T-helper 2 cell treated with Interferon-gamma antibody and Interleukin-4, amounts not matched to agents 5 μg/mL and 100 μg/mL, for 36 hours (primary cell): ENCODE results near the gene AFF1.

ENCODE experiments used
- DNase-seq: peaks from one replicate; pipeline ENCODE4 v3.0.0; 2021; ENCODE audit warnings: low spot score
- H3K27ac Mint-ChIP-seq: one replicate; pipeline ENCODE4 v1.8.0; 2021; ENCODE audit warnings: mild to moderate bottlenecking, mixed read lengths
- H3K27me3 Mint-ChIP-seq: one replicate; pipeline ENCODE4 v1.8.0; 2021; ENCODE audit warnings: low read depth, mixed read lengths
- H3K36me3 Mint-ChIP-seq: one replicate; pipeline ENCODE4 v1.8.0; 2021; ENCODE audit warnings: low read depth, mixed read lengths
- H3K4me1 Mint-ChIP-seq: one replicate; pipeline ENCODE4 v1.8.0; 2021; ENCODE audit warnings: low read depth, mixed read lengths
- H3K4me3 Mint-ChIP-seq: one replicate; pipeline ENCODE4 v1.8.0; 2022; ENCODE audit warnings: mild to moderate bottlenecking, moderate library complexity, mixed read lengths
- H3K9me3 Mint-ChIP-seq: one replicate; pipeline ENCODE4 v1.8.0; 2021; ENCODE audit warnings: mixed read lengths

Gene AFF1

DNA sequence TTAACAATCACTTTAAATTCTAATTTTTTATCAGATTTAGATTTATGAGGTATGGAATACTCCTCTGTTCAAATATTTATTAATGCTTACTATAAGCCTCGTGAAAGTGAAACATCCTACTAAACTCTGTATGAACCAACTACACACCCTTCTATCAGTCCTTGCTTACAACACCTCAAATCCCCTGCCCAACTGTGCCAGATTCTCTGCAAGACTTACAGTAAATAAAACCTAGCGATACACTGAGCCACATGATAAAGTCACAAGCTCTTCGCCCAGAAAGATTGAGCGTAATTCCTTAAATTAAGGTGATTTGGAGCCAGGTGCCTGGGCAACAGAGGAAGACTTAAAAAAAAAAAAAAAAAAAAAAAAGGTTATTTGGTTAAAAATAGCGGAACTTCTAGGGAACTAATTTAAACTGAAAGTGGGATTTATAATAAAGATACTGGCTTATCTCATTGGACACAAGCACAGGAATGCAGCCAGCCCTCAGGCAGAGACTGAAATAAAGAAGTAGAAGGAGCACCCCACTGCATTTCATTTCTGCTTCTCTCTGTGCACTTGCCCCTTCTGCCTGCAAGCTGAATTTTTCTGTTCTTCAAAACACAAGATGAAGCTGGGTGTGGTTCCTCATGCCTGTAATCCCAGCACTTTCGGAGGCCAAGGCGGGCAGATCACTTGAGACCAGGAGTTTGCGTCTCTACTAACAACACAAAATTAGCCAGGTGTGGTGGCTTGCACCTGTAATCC is 25.1 kb upstream of the AFF1 start:
- DNase-seq: no peak
- Mint-ChIP-seq H3K9me3 (no peaks in the 10 kb centered on the region), H3K4me1 (peaks cover 13% of the 10 kb centered on the region), H3K27ac (no peak overlapping the region), H3K27me3 (peaks cover 6% of the 10 kb centered on the region), H3K36me3 (no peaks in the 10 kb centered on the region), H3K4me3 (no peak overlapping the region)

DNA sequence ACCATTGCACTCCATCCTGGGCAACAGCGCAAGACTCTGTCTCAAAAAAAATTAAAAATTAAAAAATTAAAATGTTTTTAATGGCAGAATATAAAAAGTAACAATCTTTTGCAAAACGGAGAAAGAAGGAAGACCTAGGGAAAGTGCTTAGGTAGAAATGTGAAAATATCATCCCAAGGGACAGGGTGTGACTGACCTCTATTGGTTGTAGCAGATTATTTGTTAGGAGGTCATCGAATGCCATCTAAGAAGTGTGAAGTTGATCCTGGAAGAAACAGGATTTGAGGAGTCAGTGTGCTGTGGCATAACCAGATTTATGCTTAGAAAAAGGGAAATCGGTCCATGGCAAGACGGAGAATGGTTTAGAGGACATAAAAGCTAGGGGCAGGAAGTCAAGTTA is 24.4 kb upstream of the AFF1 start:
- no peaks in the 10 kb centered on the region for H3K36me3 Mint-ChIP-seq
- DNase-seq: no peak
- peaks cover 13% of the 10 kb centered on the region for H3K4me1 Mint-ChIP-seq
- no peak overlapping the region for H3K4me3 Mint-ChIP-seq
- H3K27ac Mint-ChIP-seq: no peak overlapping the region
- no peaks in the 10 kb centered on the region for H3K9me3 Mint-ChIP-seq
- H3K27me3 Mint-ChIP-seq: peaks cover 6% of the 10 kb centered on the region

- H3K9me3 Mint-ChIP-seq: no peaks in the 10 kb centered on the region
- no peak overlapping the region for H3K4me3 Mint-ChIP-seq
- no peak overlapping the region for H3K27ac Mint-ChIP-seq
- H3K36me3 Mint-ChIP-seq: no peaks in the 10 kb centered on the region
- no peak for DNase-seq
- peaks cover 6% of the 10 kb centered on the region for H3K27me3 Mint-ChIP-seq
- H3K4me1 Mint-ChIP-seq: peaks cover 13% of the 10 kb centered on the region
These were observed 23.8 kb upstream of the AFF1 start for GRCh38 chr4:86910820-86911684.

- no peak overlapping the region for H3K4me3 Mint-ChIP-seq
- H3K27ac Mint-ChIP-seq: no peak overlapping the region
- H3K36me3 Mint-ChIP-seq: no peaks in the 10 kb centered on the region
- H3K27me3 Mint-ChIP-seq: no peaks in the 10 kb centered on the region
- DNase-seq: no peak
- no peaks in the 10 kb centered on the region for H3K9me3 Mint-ChIP-seq
- H3K4me1 Mint-ChIP-seq: peaks cover 4% of the 10 kb centered on the region
These were observed 18.4 kb upstream of the AFF1 start for GRCh38 chr4:86916392-86916791.

DNA sequence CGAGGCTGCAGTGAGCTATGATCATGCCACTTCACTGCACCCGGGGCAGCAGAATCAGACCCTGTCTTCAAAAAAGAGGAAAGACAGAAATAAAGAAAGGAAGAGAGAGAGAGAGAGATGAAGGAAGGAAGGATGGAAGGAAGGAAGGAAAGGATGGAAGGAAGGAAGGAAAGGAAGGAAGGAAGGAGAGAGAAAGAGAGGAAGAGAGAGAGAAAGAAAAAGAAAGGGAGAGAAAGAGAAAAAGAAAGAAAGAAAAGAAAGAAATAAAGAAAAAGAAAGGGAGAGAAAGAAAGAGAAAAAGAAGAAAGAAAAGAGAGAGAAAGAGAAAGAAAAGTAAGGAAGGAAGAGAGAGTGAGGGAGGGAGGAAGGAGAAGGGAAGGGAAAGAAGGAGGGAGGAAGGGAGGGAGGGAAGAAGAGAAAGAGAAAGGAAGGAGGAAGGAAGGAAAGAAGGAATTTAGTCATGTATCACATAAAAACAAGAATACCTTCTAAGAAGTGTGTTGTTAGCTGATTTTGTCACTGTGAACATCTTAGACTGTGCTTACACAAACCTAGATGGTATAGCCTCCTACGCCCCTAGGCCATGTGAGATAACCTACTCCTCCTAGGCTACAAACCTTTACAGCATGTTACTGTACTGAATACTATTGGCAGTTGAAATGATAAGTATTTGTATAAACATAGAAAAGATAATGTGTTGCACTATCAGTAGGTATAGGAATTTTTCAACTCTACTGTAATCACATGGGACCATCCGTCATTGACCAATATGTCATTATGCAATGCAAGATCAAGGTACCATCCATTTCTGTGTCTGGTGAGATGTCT is 17.4 kb upstream of the AFF1 start:
- Mint-ChIP-seq H3K4me3 (no peak overlapping the region), H3K36me3 (no peaks in the 10 kb centered on the region), H3K4me1 (peaks cover 5% of the 10 kb centered on the region), H3K27me3 (no peaks in the 10 kb centered on the region), H3K27ac (no peak overlapping the region), H3K9me3 (no peaks in the 10 kb centered on the region)
- no peak for DNase-seq

- no peaks in the 10 kb centered on the region for H3K27me3 Mint-ChIP-seq
- H3K4me3 Mint-ChIP-seq: no peak overlapping the region
- peaks cover 7% of the 10 kb centered on the region for H3K4me1 Mint-ChIP-seq
- H3K27ac Mint-ChIP-seq: no peak overlapping the region
- H3K9me3 Mint-ChIP-seq: no peaks in the 10 kb centered on the region
- no peak for DNase-seq
- H3K36me3 Mint-ChIP-seq: no peaks in the 10 kb centered on the region
These were observed 16.2 kb upstream of the AFF1 start for GRCh38 chr4:86918539-86919072.

GRCh38 chr4:86919561-86920223 is 15.1 kb upstream of the AFF1 start:
- no peaks in the 10 kb centered on the region for H3K27me3 Mint-ChIP-seq
- DNase-seq: no peak
- no peak overlapping the region for H3K27ac Mint-ChIP-seq
- peaks cover 7% of the 10 kb centered on the region for H3K4me1 Mint-ChIP-seq
- no peaks in the 10 kb centered on the region for H3K9me3 Mint-ChIP-seq
- no peak overlapping the region for H3K4me3 Mint-ChIP-seq
- no peaks in the 10 kb centered on the region for H3K36me3 Mint-ChIP-seq

DNA sequence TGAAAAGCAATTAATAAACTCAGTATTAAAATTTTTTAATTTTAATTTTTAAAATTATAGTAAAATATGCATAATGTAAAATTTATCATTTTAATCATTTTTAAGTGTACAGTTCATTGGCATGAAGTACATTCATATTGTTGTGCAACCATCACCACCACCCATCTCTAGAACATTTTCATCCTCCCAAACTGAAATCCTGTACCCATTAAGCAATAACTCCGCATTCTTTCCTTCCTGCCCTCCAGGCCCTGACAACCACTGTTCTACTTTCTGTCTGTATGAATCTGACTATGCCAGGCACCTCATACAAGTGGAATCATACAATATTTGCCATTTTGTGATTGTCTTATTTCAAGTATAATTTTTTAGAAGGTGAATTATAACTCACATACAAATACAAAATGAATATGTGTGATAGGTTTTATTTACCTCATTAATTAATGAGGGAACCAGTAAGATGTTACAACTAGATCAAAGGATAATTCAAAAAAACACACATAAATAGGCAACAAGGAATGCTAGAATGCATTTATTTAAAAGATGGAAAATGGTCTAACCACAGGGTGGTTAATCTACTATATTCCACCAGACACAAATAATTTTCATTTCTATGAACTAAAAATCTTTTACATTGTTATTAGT is 13.1 kb upstream of the AFF1 start:
- DNase-seq: no peak
- Mint-ChIP-seq H3K4me3 (no peak overlapping the region), H3K36me3 (no peaks in the 10 kb centered on the region), H3K9me3 (no peaks in the 10 kb centered on the region), H3K27me3 (no peaks in the 10 kb centered on the region), H3K4me1 (peaks cover 7% of the 10 kb centered on the region), H3K27ac (no peak overlapping the region)

DNA sequence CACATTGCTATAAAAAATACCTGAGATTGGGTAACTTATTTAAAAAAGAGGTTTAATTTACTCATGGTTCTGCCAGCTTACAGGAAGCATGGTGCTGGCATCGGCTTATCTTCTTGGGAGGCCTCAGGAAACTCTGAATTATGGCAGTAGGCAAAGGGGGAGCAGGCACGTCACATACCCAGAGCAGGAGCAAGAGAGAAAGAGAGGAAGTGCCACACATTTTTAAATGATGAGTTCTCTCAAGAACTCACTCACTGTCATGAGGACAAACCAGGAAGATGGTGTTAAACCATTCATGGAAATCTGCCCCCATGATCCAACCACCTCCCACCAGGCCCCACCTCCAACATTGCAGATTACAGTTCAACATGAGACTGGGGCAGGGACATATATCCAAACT is 10.0 kb upstream of the AFF1 start:
- no peaks in the 10 kb centered on the region for H3K9me3 Mint-ChIP-seq
- no peaks in the 10 kb centered on the region for H3K36me3 Mint-ChIP-seq
- no peaks in the 10 kb centered on the region for H3K27me3 Mint-ChIP-seq
- no peak overlapping the region for H3K4me3 Mint-ChIP-seq
- H3K4me1 Mint-ChIP-seq: peaks cover 12% of the 10 kb centered on the region
- DNase-seq: no peak
- no peak overlapping the region for H3K27ac Mint-ChIP-seq

DNA sequence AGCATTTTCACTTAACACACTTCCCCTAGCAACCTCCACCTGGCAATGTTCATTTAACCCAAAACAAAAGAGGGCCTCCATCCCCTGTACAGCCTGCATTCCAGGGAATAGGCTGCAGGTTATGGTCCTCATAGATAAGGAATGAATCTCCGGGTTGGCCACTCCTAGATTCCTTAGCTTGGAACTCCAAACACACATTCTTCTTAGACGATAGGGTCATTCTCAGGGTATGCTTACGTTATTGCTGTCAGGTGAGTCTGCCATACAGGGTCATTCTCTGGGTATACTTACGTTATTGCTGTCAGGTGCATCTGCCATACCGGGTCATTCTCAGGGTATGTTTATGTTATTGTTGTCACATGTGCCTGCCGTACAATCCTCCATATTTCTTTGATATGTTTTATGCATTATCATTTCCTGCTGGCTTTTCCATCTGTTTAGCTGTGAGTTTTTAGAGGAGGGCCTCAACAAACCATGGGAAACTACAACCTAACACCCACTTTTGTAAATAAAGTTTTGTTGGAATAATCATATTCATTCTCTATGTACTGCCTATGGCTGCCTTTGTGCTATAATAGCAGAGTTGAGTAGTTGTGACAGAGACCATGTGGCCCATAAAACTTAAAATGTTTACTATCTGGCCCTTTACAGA is 8.2 kb upstream of the AFF1 start:
- H3K36me3 Mint-ChIP-seq: peaks cover 2% of the 10 kb centered on the region
- H3K9me3 Mint-ChIP-seq: no peaks in the 10 kb centered on the region
- H3K4me3 Mint-ChIP-seq: no peak overlapping the region
- no peak for DNase-seq
- H3K27me3 Mint-ChIP-seq: no peaks in the 10 kb centered on the region
- peaks cover 13% of the 10 kb centered on the region for H3K4me1 Mint-ChIP-seq
- no peak overlapping the region for H3K27ac Mint-ChIP-seq

DNA sequence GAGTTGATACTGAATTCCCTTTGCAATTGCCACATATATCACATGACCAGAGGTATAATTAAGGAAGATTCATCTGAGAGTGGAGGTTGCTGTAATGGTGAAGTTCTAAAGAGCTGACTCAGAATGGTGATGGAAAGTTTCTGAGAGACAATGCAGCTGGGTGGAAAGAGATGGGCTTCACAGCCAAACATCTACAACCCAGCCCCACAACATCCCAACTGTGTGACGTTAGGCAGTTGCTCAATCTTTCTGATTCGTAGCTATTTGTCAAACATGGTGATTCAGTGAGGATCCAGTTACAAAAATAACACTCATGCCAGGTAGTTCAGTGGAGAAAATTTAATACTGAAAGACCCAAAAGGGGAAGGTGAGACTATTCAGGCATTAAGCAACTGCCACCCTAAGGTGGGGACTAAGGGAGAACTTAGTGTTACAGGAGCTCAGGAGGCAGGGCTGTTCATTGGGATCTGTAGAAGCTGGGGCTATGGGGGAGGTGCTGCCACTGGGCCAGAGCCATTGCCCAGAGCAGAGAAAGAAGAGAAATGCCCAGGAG is 6.9 kb upstream of the AFF1 start:
- H3K27me3 Mint-ChIP-seq: no peaks in the 10 kb centered on the region
- peaks cover 9% of the 10 kb centered on the region for H3K4me1 Mint-ChIP-seq
- DNase-seq: no peak
- no peak overlapping the region for H3K27ac Mint-ChIP-seq
- no peaks in the 10 kb centered on the region for H3K9me3 Mint-ChIP-seq
- H3K36me3 Mint-ChIP-seq: peaks cover 2% of the 10 kb centered on the region
- H3K4me3 Mint-ChIP-seq: no peak overlapping the region

DNA sequence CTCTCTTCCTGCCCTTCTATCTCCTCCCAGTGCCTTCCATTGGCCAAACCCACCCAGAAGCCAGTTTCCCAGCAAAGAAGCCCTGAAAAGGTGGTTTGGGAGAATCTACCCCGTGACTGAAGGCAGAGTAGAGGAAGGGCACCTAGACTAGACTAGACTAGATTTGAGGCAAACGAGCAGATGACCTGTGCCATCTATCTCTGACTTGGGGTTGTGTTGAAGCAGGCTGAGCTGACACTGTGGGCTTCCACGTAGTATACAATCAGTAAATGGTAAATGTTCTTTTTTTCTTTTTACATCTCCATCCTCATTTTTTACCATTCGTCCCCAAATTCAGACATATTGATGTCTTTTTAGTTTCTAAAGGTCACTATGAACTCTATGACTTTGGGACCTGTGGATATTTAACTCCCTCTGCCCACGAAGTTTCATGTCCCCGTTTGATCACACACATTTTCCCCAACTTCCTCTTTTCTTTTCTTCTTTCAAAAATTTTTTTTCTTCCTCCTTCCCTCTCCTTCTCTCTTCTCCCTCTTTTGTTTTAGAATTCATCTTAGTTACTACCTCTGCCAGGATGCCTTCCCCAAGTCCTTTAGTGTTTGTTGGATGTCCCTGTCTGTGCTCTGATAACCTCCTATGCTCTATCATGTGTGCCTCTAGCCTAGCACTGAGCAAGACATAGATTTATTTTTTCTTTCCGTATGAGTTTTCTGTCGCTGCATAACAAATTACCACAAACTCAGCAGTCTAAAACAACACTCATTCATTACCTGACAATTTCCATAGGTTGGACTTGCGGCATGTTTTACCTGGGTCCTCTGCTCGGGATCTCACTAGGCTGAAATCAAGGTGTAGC is 6.2 kb upstream of the AFF1 start:
- DNase-seq: no peak
- Mint-ChIP-seq H3K27ac (no peak overlapping the region), H3K27me3 (no peaks in the 10 kb centered on the region), H3K9me3 (no peaks in the 10 kb centered on the region), H3K4me1 (peaks cover 13% of the 10 kb centered on the region), H3K4me3 (no peak overlapping the region), H3K36me3 (peaks cover 2% of the 10 kb centered on the region)
